HepG2 (cell line): Measurements from ENCODE around the gene JAG1. TPM values are rescaled to one million over a fixed set of nuclear protein-coding genes. Genes with fewer than 3 reads are reported as not detected.

ENCODE experiments used
- CHCHD3 ChIP-seq: sonication (generic); formaldehyde crosslinking; IDR thresholded peaks from 2 replicates; pipeline ENCODE4 v1.8.0; 2022; ENCODE audit warnings: mild to moderate bottlenecking, missing genetic modification reagents, moderate library complexity
- ELF4 ChIP-seq: sonication (generic); formaldehyde crosslinking; IDR thresholded peaks from 2 replicates; pipeline ENCODE4 v1.5.0; 2020; ENCODE audit warnings: missing genetic modification reagents, mild to moderate bottlenecking, moderate library complexity, borderline replicate concordance
- HDAC1 ChIP-seq: sonication (generic); formaldehyde crosslinking; IDR thresholded peaks from 2 replicates; pipeline ENCODE4 v1.5.1; 2020; ENCODE audit warnings: mild to moderate bottlenecking, missing genetic modification reagents
- IKZF4 ChIP-seq: sonication (generic); formaldehyde crosslinking; IDR thresholded peaks from 2 replicates; pipeline ENCODE4 v1.5.1; 2020; ENCODE audit warnings: borderline replicate concordance, mild to moderate bottlenecking, low read depth, missing genetic modification reagents; ENCODE audit errors: not compliant biosample characterization
- PAWR ChIP-seq: sonication (generic); formaldehyde crosslinking; IDR thresholded peaks from 2 replicates; pipeline ENCODE4 v1.4.0; 2020; ENCODE audit warnings: missing genetic modification reagents, mild to moderate bottlenecking, borderline replicate concordance
- POLR2A ChIP-seq, 2 experiments: IDR thresholded peaks; 2 replicates each; pipeline ENCODE4 v1.6.1; 2011; ENCODE audit warnings: low read depth in 2 of 2, low read length in 2 of 2, mild to moderate bottlenecking in 1 of 2, moderate library complexity in 1 of 2; ENCODE audit not compliant: insufficient read depth in 1 of 2
- SNRNP70 ChIP-seq: fragments of 200-400 bp; formaldehyde crosslinking; IDR thresholded peaks from 2 replicates; pipeline ENCODE4 v1.6.1; 2017; ENCODE audit warnings: mild to moderate bottlenecking, low read depth, low read length, moderate library complexity
- SP4 ChIP-seq: sonication (generic); formaldehyde crosslinking; IDR thresholded peaks from 2 replicates; pipeline ENCODE4 v1.8.1; 2023; ENCODE audit warnings: mild to moderate bottlenecking, missing genetic modification reagents
- TBP ChIP-seq: sonication (generic); formaldehyde crosslinking; IDR thresholded peaks from 2 replicates; pipeline ENCODE4 v1.5.0; 2020; ENCODE audit warnings: missing genetic modification reagents
- ZNF17 ChIP-seq: sonication (generic); formaldehyde crosslinking; IDR thresholded peaks from 2 replicates; pipeline ENCODE4 v1.5.0; 2020; ENCODE audit warnings: mild to moderate bottlenecking, missing genetic modification reagents
- ZNF563 ChIP-seq: sonication (generic); formaldehyde crosslinking; IDR thresholded peaks from 2 replicates; pipeline ENCODE4 v1.8.0; 2022; ENCODE audit warnings: mild to moderate bottlenecking, moderate library complexity, missing genetic modification reagents
- ZNF567 ChIP-seq: sonication (generic); formaldehyde crosslinking; IDR thresholded peaks from 2 replicates; pipeline ENCODE4 v1.8.1; 2023; ENCODE audit warnings: mild to moderate bottlenecking, missing genetic modification reagents, borderline replicate concordance
- ZNF678 ChIP-seq: sonication (generic); formaldehyde crosslinking; IDR thresholded peaks from 2 replicates; pipeline ENCODE4 v1.4.0; 2020; ENCODE audit warnings: mild to moderate bottlenecking, missing genetic modification reagents
- ZNF776 ChIP-seq: sonication (generic); formaldehyde crosslinking; IDR thresholded peaks from 2 replicates; pipeline ENCODE4 v1.4.0; 2020; ENCODE audit warnings: mild to moderate bottlenecking, missing genetic modification reagents
- polyA plus RNA-seq, 8 experiments: library from polyadenylated mRNA; depleted of rRNA in 3 of 8; stranded (reverse) in 7 of 8; unstranded in 1 of 8; fragments of >200 nt; fragmentation: Illumina TruSeq in 4 of 8; extraction: Trizol in 4 of 8; gene quantifications; 2 replicates each; pipeline versions ENCODE4 v1.2.1 to v1.2.3, GENCODE V29; 2011 to 2016; ENCODE audit warnings: low read depth in 4 of 8, missing spikeins in 1 of 8, mixed read lengths in 1 of 8; ENCODE audit not compliant: insufficient read depth in 1 of 8
- total RNA-seq, 5 experiments: library from RNA; depleted of rRNA; stranded (reverse); fragments of >200 nt; fragmentation: Illumina TruSeq; extraction: Trizol; gene quantifications; 2 replicates each; pipeline ENCODE4 v1.2.3, GENCODE V29; 2016; ENCODE audit warnings: low read depth in 1 of 5
- TF ChIP-seq, protein P1 (sequence below): sonication (generic); formaldehyde crosslinking; IDR thresholded peaks from 2 replicates; pipeline ENCODE4 v1.8.1; 2023; ENCODE audit warnings: mild to moderate bottlenecking, moderate library complexity, missing genetic modification reagents
- TF ChIP-seq, protein P2 (sequence below): sonication (generic); formaldehyde crosslinking; IDR thresholded peaks from 2 replicates; pipeline ENCODE4 v1.4.0; 2020; ENCODE audit warnings: mild to moderate bottlenecking, missing genetic modification reagents, borderline replicate concordance
- TF ChIP-seq, protein P3 (sequence below): sonication (generic); formaldehyde crosslinking; IDR thresholded peaks from 2 replicates; pipeline ENCODE4 v1.4.0; 2020; ENCODE audit warnings: missing genetic modification reagents

Gene JAG1
- total and polyA plus RNA-seq, 2 of the 13 experiments (the other 11 are each of a cell fraction or from before 2014, with no cell fraction given) = 47.1 to 56.3 TPM

DNA sequence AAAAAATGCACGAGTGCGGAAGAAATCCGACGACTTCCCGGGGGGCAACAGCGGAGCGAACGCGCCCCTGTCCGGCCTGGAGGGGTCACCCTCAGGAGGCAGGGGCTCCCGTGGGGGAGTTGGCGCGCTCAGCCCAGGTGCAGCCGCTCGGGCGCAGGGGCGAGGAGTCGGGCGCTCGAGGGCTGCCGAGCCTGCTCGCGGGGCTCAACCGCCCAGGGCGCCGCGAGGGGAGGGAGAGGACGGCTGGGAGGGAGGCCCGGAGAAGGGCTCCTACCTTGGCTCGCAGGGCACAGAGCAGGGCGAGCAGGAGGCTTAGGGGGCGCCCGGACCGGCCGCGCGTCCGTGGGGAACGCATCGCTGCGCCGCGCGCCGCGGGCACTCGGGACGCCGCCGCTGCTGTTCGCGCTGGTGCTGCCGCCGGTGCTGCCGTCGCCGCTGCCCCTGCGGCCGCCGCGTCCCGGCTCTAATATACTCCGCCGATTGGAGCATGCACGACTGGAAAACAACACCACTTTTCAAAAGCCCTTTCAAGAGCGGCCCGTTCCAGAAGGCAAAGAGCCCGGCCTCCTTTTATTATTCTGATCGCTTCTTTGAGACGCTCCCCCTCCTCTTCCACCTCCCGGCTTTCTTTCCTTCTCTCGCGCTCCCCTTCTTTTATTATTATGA, 490 bp downstream of the JAG1 start (continued):
- TF ChIP-seq PAWR (CRISPR knock-in tag) = no peak
- TF ChIP-seq ZNF678 (CRISPR knock-in tag) = no peak
- no peak for TF ChIP-seq ZNF17 (CRISPR knock-in tag)
- peak; percentile 73; the same call in 1 of the 2 replicates for TF ChIP-seq ZNF563 (CRISPR knock-in tag)
- TF ChIP-seq SP4 = peak; percentile 70; the same call in 1 of the 2 replicates
- TF ChIP-seq, protein P1, sequence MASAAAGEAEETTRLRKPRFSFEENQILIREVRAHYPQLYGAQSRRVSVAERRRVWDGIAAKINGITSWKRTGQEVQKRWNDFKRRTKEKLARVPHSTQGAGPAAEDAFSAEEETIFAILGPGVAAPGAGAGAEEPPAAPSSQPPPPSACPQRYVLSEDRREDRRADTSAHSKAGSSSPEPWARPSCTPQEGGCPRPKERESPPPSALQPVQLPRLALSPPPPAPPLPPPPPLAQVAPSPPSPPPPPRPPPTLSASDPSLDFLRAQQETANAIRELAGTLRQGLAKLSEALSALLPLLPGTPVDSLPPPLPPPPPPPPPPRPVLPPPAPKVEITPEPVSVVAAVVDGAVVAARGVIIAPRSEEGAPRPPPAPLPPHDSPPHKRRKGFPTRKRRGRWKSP = peak; percentile 43; the same call in 1 of the 2 replicates
- TF ChIP-seq TBP = no peak
- TF ChIP-seq POLR2A (IDR thresholded peaks at IDR 0.05; ENCODE audit: insufficient read depth in 1 of 2, low read depth in 2 of 2, low read length in 2 of 2) = no peak
- peak; percentile 22; the same call in 1 of the 2 replicates for TF ChIP-seq CHCHD3 (CRISPR knock-in tag)
- TF ChIP-seq IKZF4 = peak; percentile 55
- TF ChIP-seq ZNF776 (CRISPR knock-in tag) = peak; percentile 61
- TF ChIP-seq, protein P2, sequence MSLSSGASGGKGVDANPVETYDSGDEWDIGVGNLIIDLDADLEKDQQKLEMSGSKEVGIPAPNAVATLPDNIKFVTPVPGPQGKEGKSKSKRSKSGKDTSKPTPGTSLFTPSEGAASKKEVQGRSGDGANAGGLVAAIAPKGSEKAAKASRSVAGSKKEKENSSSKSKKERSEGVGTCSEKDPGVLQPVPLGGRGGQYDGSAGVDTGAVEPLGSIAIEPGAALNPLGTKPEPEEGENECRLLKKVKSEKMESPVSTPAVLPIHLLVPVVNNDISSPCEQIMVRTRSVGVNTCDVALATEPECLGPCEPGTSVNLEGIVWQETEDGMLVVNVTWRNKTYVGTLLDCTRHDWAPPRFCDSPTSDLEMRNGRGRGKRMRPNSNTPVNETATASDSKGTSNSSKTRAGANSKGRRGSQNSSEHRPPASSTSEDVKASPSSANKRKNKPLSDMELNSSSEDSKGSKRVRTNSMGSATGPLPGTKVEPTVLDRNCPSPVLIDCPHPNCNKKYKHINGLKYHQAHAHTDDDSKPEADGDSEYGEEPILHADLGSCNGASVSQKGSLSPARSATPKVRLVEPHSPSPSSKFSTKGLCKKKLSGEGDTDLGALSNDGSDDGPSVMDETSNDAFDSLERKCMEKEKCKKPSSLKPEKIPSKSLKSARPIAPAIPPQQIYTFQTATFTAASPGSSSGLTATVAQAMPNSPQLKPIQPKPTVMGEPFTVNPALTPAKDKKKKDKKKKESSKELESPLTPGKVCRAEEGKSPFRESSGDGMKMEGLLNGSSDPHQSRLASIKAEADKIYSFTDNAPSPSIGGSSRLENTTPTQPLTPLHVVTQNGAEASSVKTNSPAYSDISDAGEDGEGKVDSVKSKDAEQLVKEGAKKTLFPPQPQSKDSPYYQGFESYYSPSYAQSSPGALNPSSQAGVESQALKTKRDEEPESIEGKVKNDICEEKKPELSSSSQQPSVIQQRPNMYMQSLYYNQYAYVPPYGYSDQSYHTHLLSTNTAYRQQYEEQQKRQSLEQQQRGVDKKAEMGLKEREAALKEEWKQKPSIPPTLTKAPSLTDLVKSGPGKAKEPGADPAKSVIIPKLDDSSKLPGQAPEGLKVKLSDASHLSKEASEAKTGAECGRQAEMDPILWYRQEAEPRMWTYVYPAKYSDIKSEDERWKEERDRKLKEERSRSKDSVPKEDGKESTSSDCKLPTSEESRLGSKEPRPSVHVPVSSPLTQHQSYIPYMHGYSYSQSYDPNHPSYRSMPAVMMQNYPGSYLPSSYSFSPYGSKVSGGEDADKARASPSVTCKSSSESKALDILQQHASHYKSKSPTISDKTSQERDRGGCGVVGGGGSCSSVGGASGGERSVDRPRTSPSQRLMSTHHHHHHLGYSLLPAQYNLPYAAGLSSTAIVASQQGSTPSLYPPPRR (CRISPR knock-in tag) = 0 out of 2 replicates have a peak, but pooled peaks have one; percentile 9
- TF ChIP-seq ELF4 = no peak
- no peak for TF ChIP-seq HDAC1 (CRISPR knock-in tag)
- TF ChIP-seq ZNF567 = no peak
- TF ChIP-seq, protein P3, sequence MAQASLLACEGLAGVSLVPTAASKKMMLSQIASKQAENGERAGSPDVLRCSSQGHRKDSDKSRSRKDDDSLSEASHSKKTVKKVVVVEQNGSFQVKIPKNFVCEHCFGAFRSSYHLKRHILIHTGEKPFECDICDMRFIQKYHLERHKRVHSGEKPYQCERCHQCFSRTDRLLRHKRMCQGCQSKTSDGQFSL (CRISPR knock-in tag) = no peak
- no peak for TF ChIP-seq SNRNP70
